K562 treated with DMSO at 1 percent for 48 hours (cell line): ENCODE data around the gene ATP6AP2. TPM values are rescaled to one million over a fixed set of nuclear protein-coding genes. Genes with fewer than 3 reads are reported as not detected.

ENCODE experiments used
- total RNA-seq: library from RNA; unstranded; fragments of 300-600 nt; gene quantifications from 2 replicates; pipeline ENCODE4 v1.2.3, GENCODE V29; 2022; ENCODE audit warnings: low replicate concordance; ENCODE audit errors: extremely low read depth

The ATP6AP2 gene
- not detected in 2 replicates for total RNA-seq

GRCh38 chrX:40580537-40581335 is at the start of gene ATP6AP2:
ATP6AP2 (plus strand) TSS chrX:40580970; CDS start chrX:40581066, 96 bp downstream.

GRCh38 chrX:40623139-40623536 is 42.4 kb downstream of the ATP6AP2 start, which contains the start of gene MPC1L:
MPC1L (plus strand) TSS chrX:40623428; CDS start chrX:40623566, 138 bp downstream.

GRCh38 chrX:40647307-40648197 is 66.8 kb downstream of the ATP6AP2 start, which contains the start of gene CXorf38:
CXorf38 (minus strand) TSS chrX:40647561; CDS start chrX:40647520, 41 bp downstream.

Other genes with a start within 250 kb of the ATP6AP2 start
- not detected in 2 replicates for gene MPC1L, start 42.5 kb downstream of the ATP6AP2 start, total RNA-seq
- not detected in 2 replicates for gene CXorf38, start 66.6 kb downstream of the ATP6AP2 start, total RNA-seq
- gene MED14, start 154.6 kb downstream of the ATP6AP2 start, total RNA-seq, result not detected in 2 replicates